ENCODE data around the gene FRMD8. TPM values are rescaled to one million over a fixed set of nuclear protein-coding genes. Genes with fewer than 3 reads are reported as not detected.

FRMD8 gene
- total RNA-seq, 4 donors from 2014 or later, result 96.5 to 226 (median 128) TPM

- TF ChIP-seq EP300 (IDR thresholded peaks at IDR 0.05) (no peak), POLR2A (IDR thresholded peaks at IDR 0.05) (no peak), CTCF (IDR thresholded peaks at IDR 0.05) (no peak)
- no peak for DNase-seq (ENCODE audit: low spot score in 2 of 2)
- no peaks in the 10 kb centered on the region for H3K27me3 ChIP-seq
- 62 to 66% methylated on average over 2 of the region's 2 CpGs for WGBS, 2 donors
- H3K9me3 ChIP-seq, result no peaks in the 10 kb centered on the region
- peaks cover 0 to 64% (median 13%) of the 10 kb centered on the region in 3 donors for H3K36me3 ChIP-seq
- H3K4me1 ChIP-seq, result peaks cover 0 to 97% (median 77%) of the 10 kb centered on the region in 4 donors
- H3K4me3 ChIP-seq, result no peak overlapping the region
- peak overlapping the region in 3 of 4 donors; percentile 98 to 100 (median 99) for H3K27ac ChIP-seq
These were observed 45.7 kb downstream of the FRMD8 start for GRCh38 chr11:65432100-65432650.

- no peak overlapping the region for H3K4me3 ChIP-seq
- no peaks in the 10 kb centered on the region for H3K27me3 ChIP-seq
- TF ChIP-seq POLR2A (IDR thresholded peaks at IDR 0.05), result no peak
- TF ChIP-seq CTCF (IDR thresholded peaks at IDR 0.05), result peak in 3 of 5 experiments; percentile 21 to 36 (median 24)
- TF ChIP-seq EP300 (IDR thresholded peaks at IDR 0.05), result peak in 1 of 2 donors; percentile 66
- WGBS, 2 donors, result 97 to 100% methylated on average over 1 of the region's 1 CpG
- peaks cover 0 to 98% (median 75%) of the 10 kb centered on the region in 4 donors for H3K4me1 ChIP-seq
- no peaks in the 10 kb centered on the region for H3K9me3 ChIP-seq
- DNase-seq (ENCODE audit: low spot score in 2 of 2), result no peak
- H3K36me3 ChIP-seq, result peaks cover 0 to 64% (median 13%) of the 10 kb centered on the region in 3 donors
- H3K27ac ChIP-seq, result peak overlapping the region in 3 of 4 donors; percentile 24 to 100 (median 98)
These were observed 46.5 kb downstream of the FRMD8 start for GRCh38 chr11:65432686-65433582.

GRCh38 chr11:65433657-65434056 is 47.2 kb downstream of the FRMD8 start:
- DNase-seq (ENCODE audit: low spot score in 2 of 2), result peak in 1 of 2 donors; percentile 9
- no peak for TF ChIP-seq POLR2A (IDR thresholded peaks at IDR 0.05)
- TF ChIP-seq EP300 (IDR thresholded peaks at IDR 0.05), result no peak
- no peak for TF ChIP-seq CTCF (IDR thresholded peaks at IDR 0.05)
- WGBS, 2 donors, result 87 to 89% methylated on average over 2 of the region's 2 CpGs
- H3K27ac ChIP-seq, result peak overlapping the region in 3 of 4 donors; percentile 48 to 100 (median 98)
- no peak overlapping the region for H3K4me3 ChIP-seq
- H3K27me3 ChIP-seq, result no peaks in the 10 kb centered on the region
- H3K36me3 ChIP-seq, result peaks cover 0 to 64% (median 13%) of the 10 kb centered on the region in 3 donors
- H3K4me1 ChIP-seq, result peaks cover 0 to 98% (median 74%) of the 10 kb centered on the region in 4 donors
- H3K9me3 ChIP-seq, result no peaks in the 10 kb centered on the region

GRCh38 chr11:65434057-65434666 is 47.7 kb downstream of the FRMD8 start:
- 46 to 49% methylated on average over 6 of the region's 6 CpGs for WGBS, 2 donors
- DNase-seq (ENCODE audit: low spot score in 2 of 2), result no peak
- Histone ChIP-seq H3K4me3 (no peak overlapping the region), H3K27me3 (no peaks in the 10 kb centered on the region), H3K36me3 (peaks cover 0 to 69% (median 13%) of the 10 kb centered on the region in 3 donors), H3K9me3 (no peaks in the 10 kb centered on the region), H3K4me1 (peaks cover 0 to 97% (median 72%) of the 10 kb centered on the region in 4 donors), H3K27ac (peak overlapping the region in 3 of 4 donors; percentile 48 to 100 (median 98))
- TF ChIP-seq POLR2A (IDR thresholded peaks at IDR 0.05) (no peak), CTCF (IDR thresholded peaks at IDR 0.05) (no peak), EP300 (IDR thresholded peaks at IDR 0.05) (peak in 1 of 2 donors; percentile 68)
